ENCODE results near the gene TAS1R1. TPM values are rescaled to one million over a fixed set of nuclear protein-coding genes. Genes with fewer than 3 reads are reported as not detected.

TAS1R1 gene
- polyA plus RNA-seq, 1 donor (not counting 4 experiments of a cell fraction or from before 2014, with no cell fraction given) = not detected

DNA sequence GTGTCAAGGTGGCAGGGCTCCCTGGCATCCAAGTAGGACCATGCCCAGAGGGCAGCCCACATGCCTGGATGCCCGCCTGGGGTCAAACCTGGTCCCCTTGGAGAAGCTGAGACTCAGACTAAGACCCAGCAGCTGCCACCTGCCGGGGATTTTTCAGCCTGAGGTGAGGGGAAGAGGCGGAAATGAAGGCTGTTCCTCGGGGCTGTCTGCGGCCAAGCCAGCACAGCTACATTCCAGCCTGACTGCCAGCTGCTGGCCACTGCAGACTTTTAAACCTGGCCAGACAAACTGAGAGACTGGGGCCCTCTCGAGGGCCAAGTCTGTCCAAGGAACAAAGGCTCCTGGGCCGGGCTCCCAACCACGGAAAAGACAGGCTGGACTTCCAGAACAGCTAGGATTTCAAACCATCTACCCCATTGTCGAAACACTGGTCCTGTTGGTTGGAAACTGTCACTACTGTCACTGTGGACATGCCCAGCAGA lies 41.7 kb upstream of the TAS1R1 start:
- DNase-seq (ENCODE audit: low read depth, low spot score) (no peak), FAIRE-seq (no peak)
- Histone ChIP-seq H3K9me1 (ENCODE audit: control insufficient read depth, extremely low read depth, insufficient read depth, low read length) (no peaks in the 10 kb centered on the region), H3K27me3 (ENCODE audit: control insufficient read depth, extremely low read depth, insufficient read depth, low read length) (peaks cover 4% of the 10 kb centered on the region), H3K27ac (ENCODE audit: control insufficient read depth, insufficient read depth, low read length) (no peak overlapping the region), H3K79me2 (ENCODE audit: control insufficient read depth, insufficient read depth, low read length) (no peaks in the 10 kb centered on the region), H3K4me2 (ENCODE audit: control insufficient read depth, extremely low read depth, insufficient read depth, low read depth, low read length) (no peak overlapping the region), H3K9ac (ENCODE audit: control insufficient read depth, extremely low read depth, insufficient read depth, low read length) (no peak overlapping the region), H3K4me1 (ENCODE audit: control insufficient read depth, extremely low read depth, insufficient read depth, low read length) (no peaks in the 10 kb centered on the region), H3K9me3 (ENCODE audit: control insufficient read depth, low read depth, low read length) (no peaks in the 10 kb centered on the region), H3K36me3 (ENCODE audit: control insufficient read depth in 2 of 2, extremely low read depth in 1 of 2, insufficient read depth in 2 of 2, low read length in 2 of 2) (no peaks in the 10 kb centered on the region), H3K4me3 (ENCODE audit: control insufficient read depth in 2 of 3, extremely low read depth in 1 of 3, insufficient read depth in 2 of 3, low read depth in 1 of 3, low read length in 3 of 3) (no peak overlapping the region), H4K20me1 (ENCODE audit: control insufficient read depth, extremely low read depth, insufficient read depth, low read length) (no peaks in the 10 kb centered on the region), H2AFZ (ENCODE audit: control insufficient read depth, low read length) (no peak overlapping the region)
- dilution Hi-C loops (cut with MboI; ENCODE audit: extremely low pct_ligation_motif_present, low sequenced_read_pairs) = no loop called here
- TF ChIP-seq CTCF (optimal IDR thresholded peaks at IDR 0.05 in 1 of 3, IDR thresholded peaks at IDR 0.05 in 1 of 3, conservative IDR thresholded peaks at IDR 0.05 in 1 of 3; ENCODE audit: extremely low read depth in 1 of 3, insufficient read depth in 2 of 3, low read length in 3 of 3) = no peak
- no peak for TF ChIP-seq EZH2 (IDR thresholded peaks at IDR 0.05; ENCODE audit: low read length)

DNA sequence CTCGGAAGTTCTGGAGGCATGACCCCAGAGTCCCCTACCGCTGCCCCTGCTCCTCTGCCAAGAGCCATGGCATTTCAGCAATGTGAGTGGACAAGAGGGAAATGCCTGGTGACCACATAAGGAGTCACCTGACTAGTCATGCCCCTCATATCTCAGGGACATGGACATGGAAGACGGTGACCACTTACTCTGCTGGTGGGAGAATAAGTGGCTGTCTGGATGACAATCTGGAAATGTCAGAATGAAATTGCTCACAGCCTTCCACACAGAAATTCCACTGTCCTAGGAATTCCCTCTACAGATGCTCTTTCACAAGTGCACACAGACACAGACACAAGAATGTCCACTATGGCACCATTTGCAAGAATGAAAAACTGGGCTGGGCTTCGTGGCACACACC lies 39.3 kb upstream of the TAS1R1 start:
- Histone ChIP-seq H3K36me3 (ENCODE audit: control insufficient read depth in 2 of 2, extremely low read depth in 1 of 2, insufficient read depth in 2 of 2, low read length in 2 of 2) (peaks cover 0 to 1% of the 10 kb centered on the region in 2 experiments), H3K9me3 (ENCODE audit: control insufficient read depth, low read depth, low read length) (no peaks in the 10 kb centered on the region), H3K27ac (ENCODE audit: control insufficient read depth, insufficient read depth, low read length) (no peak overlapping the region), H3K4me2 (ENCODE audit: control insufficient read depth, extremely low read depth, insufficient read depth, low read depth, low read length) (no peak overlapping the region), H3K9ac (ENCODE audit: control insufficient read depth, extremely low read depth, insufficient read depth, low read length) (no peak overlapping the region), H3K4me1 (ENCODE audit: control insufficient read depth, extremely low read depth, insufficient read depth, low read length) (peaks cover 18% of the 10 kb centered on the region), H3K4me3 (ENCODE audit: control insufficient read depth in 2 of 3, extremely low read depth in 1 of 3, insufficient read depth in 2 of 3, low read depth in 1 of 3, low read length in 3 of 3) (no peak overlapping the region), H4K20me1 (ENCODE audit: control insufficient read depth, extremely low read depth, insufficient read depth, low read length) (no peaks in the 10 kb centered on the region), H2AFZ (ENCODE audit: control insufficient read depth, low read length) (no peak overlapping the region), H3K79me2 (ENCODE audit: control insufficient read depth, insufficient read depth, low read length) (no peaks in the 10 kb centered on the region), H3K27me3 (ENCODE audit: control insufficient read depth, extremely low read depth, insufficient read depth, low read length) (no peaks in the 10 kb centered on the region), H3K9me1 (ENCODE audit: control insufficient read depth, extremely low read depth, insufficient read depth, low read length) (no peaks in the 10 kb centered on the region)
- DNase-seq (ENCODE audit: low read depth, low spot score) = no peak
- FAIRE-seq = no peak
- dilution Hi-C loops (cut with MboI; ENCODE audit: extremely low pct_ligation_motif_present, low sequenced_read_pairs) = no loop called here
- TF ChIP-seq CTCF (optimal IDR thresholded peaks at IDR 0.05 in 1 of 3, IDR thresholded peaks at IDR 0.05 in 1 of 3, conservative IDR thresholded peaks at IDR 0.05 in 1 of 3; ENCODE audit: extremely low read depth in 1 of 3, insufficient read depth in 2 of 3, low read length in 3 of 3) (no peak), EZH2 (IDR thresholded peaks at IDR 0.05; ENCODE audit: low read length) (no peak)
